ENCODE data around the gene WBP2NL.

Gene WBP2NL

DNA sequence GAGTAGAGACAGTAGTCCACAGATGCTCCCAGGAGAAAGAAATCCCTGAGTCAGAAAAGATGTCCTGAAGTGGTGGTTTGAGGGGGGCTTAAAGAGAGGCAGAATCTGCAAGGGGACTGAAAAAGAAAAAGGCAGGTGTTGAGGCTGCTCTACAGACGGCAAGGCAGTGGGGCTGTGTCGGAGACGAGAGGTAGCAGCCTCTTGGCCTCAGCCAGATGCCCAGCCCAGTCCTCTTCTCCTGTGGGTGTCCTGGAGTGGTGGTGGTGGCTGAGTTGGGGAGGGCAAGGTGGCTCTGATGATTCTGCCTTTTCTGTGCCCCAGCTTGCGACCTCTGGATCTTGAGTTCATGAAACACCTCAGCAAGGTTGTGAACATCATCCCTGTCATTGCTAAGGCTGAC lies 9.3 kb upstream of the WBP2NL start:
- H3K27ac ChIP-seq (ENCODE audit: low read length, poor library complexity, severe bottlenecking), result no peak overlapping the region

DNA sequence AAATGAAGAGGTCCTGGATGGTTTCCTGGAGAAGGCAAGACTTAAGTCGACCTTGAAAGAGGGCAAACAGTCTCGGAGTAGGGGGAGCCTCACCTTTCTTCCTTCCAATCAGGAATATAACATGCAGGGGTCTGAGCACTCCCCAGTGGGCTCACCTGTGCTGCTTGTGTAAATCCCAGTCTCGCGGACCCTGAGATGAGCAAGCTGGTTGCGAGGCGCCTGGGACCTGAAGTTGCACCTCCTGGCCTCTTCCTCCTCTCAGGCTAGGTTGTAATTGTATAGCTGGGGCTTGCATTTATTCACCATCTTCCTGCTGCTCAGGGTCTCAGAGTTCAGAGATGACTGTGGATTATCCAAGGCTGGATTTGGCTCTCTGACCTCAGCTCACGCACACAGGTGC lies 7.5 kb upstream of the WBP2NL start:
- Histone ChIP-seq H3K9me3 (ENCODE audit: control insufficient read depth, low read length) (no peaks in the 10 kb centered on the region), H2BK5ac (ENCODE audit: low read depth, low read length, poor library complexity, severe bottlenecking) (no peak overlapping the region), H2AFZ (ENCODE audit: low read depth, low read length) (no peak overlapping the region), H3K9ac (ENCODE audit: low read length) (no peak overlapping the region), H3K36me3 (ENCODE audit: control insufficient read depth in 1 of 2, insufficient read depth in 2 of 2, low read depth in 1 of 2, low read length in 2 of 2) (no peaks in the 10 kb centered on the region), H3K27ac (ENCODE audit: low read length, poor library complexity, severe bottlenecking) (no peak overlapping the region), H3K79me1 (replicated peaks; ENCODE audit: low read length, poor library complexity, severe bottlenecking) (no peaks in the 10 kb centered on the region), H3K14ac (ENCODE audit: low read length in 2 of 2) (no peak overlapping the region), H3K4me2 (ENCODE audit: low read length, poor library complexity, severe bottlenecking) (no peak overlapping the region), H2BK120ac (ENCODE audit: low read depth, low read length) (no peak overlapping the region), H3K4ac (ENCODE audit: low read depth in 1 of 2, low read length in 2 of 2) (no peak overlapping the region), H2AK5ac (ENCODE audit: low read length, severe bottlenecking) (no peak overlapping the region), H3K4me1 (ENCODE audit: control insufficient read depth, insufficient read depth, low read depth, low read length) (no peaks in the 10 kb centered on the region), H4K8ac (ENCODE audit: low read length) (no peak overlapping the region), H3K4me3 (ENCODE audit: insufficient read depth in 1 of 2, low read depth in 1 of 2, low read length in 2 of 2) (no peak overlapping the region), H3K27me3 (ENCODE audit: control insufficient read depth in 1 of 2, insufficient read depth in 1 of 2, low read length in 2 of 2) (peaks cover 44 to 45% of the 10 kb centered on the region in 2 experiments), H3K18ac (ENCODE audit: low read depth in 1 of 2, low read length in 2 of 2) (no peak overlapping the region), H2BK12ac (ENCODE audit: low read length in 2 of 2) (no peak overlapping the region), H4K91ac (ENCODE audit: low read length) (no peak overlapping the region), H3K23ac (ENCODE audit: low read length in 2 of 2) (no peak overlapping the region), H2BK15ac (ENCODE audit: low read depth, poor library complexity, severe bottlenecking) (no peak overlapping the region)
- DNase-seq, result no peak
- WGBS, result 91% methylated on average over 7 of the region's 7 CpGs

More for the DNA sequence above, 9.3 kb upstream of the WBP2NL start:
- Histone ChIP-seq H4K8ac (ENCODE audit: low read length) (no peak overlapping the region), H2BK12ac (ENCODE audit: low read length in 2 of 2) (no peak overlapping the region), H2BK120ac (ENCODE audit: low read depth, low read length) (no peak overlapping the region), H3K27me3 (ENCODE audit: control insufficient read depth in 1 of 2, insufficient read depth in 1 of 2, low read length in 2 of 2) (peaks cover 35 to 37% of the 10 kb centered on the region in 2 experiments), H3K18ac (ENCODE audit: low read depth in 1 of 2, low read length in 2 of 2) (no peak overlapping the region), H2BK15ac (ENCODE audit: low read depth, poor library complexity, severe bottlenecking) (no peak overlapping the region), H3K4ac (ENCODE audit: low read depth in 1 of 2, low read length in 2 of 2) (no peak overlapping the region), H4K91ac (ENCODE audit: low read length) (no peak overlapping the region), H3K36me3 (ENCODE audit: control insufficient read depth in 1 of 2, insufficient read depth in 2 of 2, low read depth in 1 of 2, low read length in 2 of 2) (no peaks in the 10 kb centered on the region), H3K14ac (ENCODE audit: low read length in 2 of 2) (no peak overlapping the region), H3K4me3 (ENCODE audit: insufficient read depth in 1 of 2, low read depth in 1 of 2, low read length in 2 of 2) (no peak overlapping the region), H2BK5ac (ENCODE audit: low read depth, low read length, poor library complexity, severe bottlenecking) (no peak overlapping the region), H2AK5ac (ENCODE audit: low read length, severe bottlenecking) (no peak overlapping the region), H3K4me2 (ENCODE audit: low read length, poor library complexity, severe bottlenecking) (no peak overlapping the region), H3K23ac (ENCODE audit: low read length in 2 of 2) (no peak overlapping the region), H3K9ac (ENCODE audit: low read length) (no peak overlapping the region), H3K4me1 (ENCODE audit: control insufficient read depth, insufficient read depth, low read depth, low read length) (no peaks in the 10 kb centered on the region), H2AFZ (ENCODE audit: low read depth, low read length) (no peak overlapping the region), H3K79me1 (replicated peaks; ENCODE audit: low read length, poor library complexity, severe bottlenecking) (no peaks in the 10 kb centered on the region), H3K9me3 (ENCODE audit: control insufficient read depth, low read length) (no peaks in the 10 kb centered on the region)
- WGBS, result 92% methylated on average over 4 of the region's 4 CpGs
- no peak for DNase-seq

DNA sequence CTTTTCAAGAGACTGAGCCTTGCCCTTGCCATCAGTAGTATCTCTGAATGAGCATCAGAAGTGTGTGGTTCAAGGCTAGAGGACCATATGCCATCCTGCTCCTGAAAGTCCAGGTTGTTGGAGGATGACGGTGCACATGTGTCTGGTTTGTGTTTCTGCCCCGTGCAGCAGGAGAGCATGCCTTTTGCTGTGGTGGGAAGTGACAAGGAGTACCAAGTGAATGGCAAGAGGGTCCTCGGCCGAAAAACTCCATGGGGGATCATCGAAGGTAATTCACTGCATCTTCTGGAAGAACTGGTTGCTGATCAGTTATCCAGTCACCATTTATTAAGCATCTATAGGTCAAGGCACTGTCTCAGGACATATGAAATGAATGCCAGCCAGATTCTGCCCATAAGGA lies 6.1 kb upstream of the WBP2NL start:
- Histone ChIP-seq H2AK5ac (ENCODE audit: low read length, severe bottlenecking) (no peak overlapping the region), H3K23ac (ENCODE audit: low read length in 2 of 2) (no peak overlapping the region), H2AFZ (ENCODE audit: low read depth, low read length) (no peak overlapping the region), H3K9me3 (ENCODE audit: control insufficient read depth, low read length) (no peaks in the 10 kb centered on the region), H3K4ac (ENCODE audit: low read depth in 1 of 2, low read length in 2 of 2) (no peak overlapping the region), H3K4me3 (ENCODE audit: insufficient read depth in 1 of 2, low read depth in 1 of 2, low read length in 2 of 2) (no peak overlapping the region), H4K91ac (ENCODE audit: low read length) (no peak overlapping the region), H3K9ac (ENCODE audit: low read length) (no peak overlapping the region), H2BK15ac (ENCODE audit: low read depth, poor library complexity, severe bottlenecking) (no peak overlapping the region), H2BK120ac (ENCODE audit: low read depth, low read length) (no peak overlapping the region), H3K36me3 (ENCODE audit: control insufficient read depth in 1 of 2, insufficient read depth in 2 of 2, low read depth in 1 of 2, low read length in 2 of 2) (no peaks in the 10 kb centered on the region), H3K18ac (ENCODE audit: low read depth in 1 of 2, low read length in 2 of 2) (no peak overlapping the region), H3K4me2 (ENCODE audit: low read length, poor library complexity, severe bottlenecking) (no peak overlapping the region), H3K4me1 (ENCODE audit: control insufficient read depth, insufficient read depth, low read depth, low read length) (no peaks in the 10 kb centered on the region), H4K8ac (ENCODE audit: low read length) (no peak overlapping the region), H2BK12ac (ENCODE audit: low read length in 2 of 2) (no peak overlapping the region), H2BK5ac (ENCODE audit: low read depth, low read length, poor library complexity, severe bottlenecking) (no peak overlapping the region), H3K14ac (ENCODE audit: low read length in 2 of 2) (no peak overlapping the region), H3K79me1 (replicated peaks; ENCODE audit: low read length, poor library complexity, severe bottlenecking) (no peaks in the 10 kb centered on the region), H3K27me3 (ENCODE audit: control insufficient read depth in 1 of 2, insufficient read depth in 1 of 2, low read length in 2 of 2) (peaks cover 51 to 57% of the 10 kb centered on the region in 2 experiments), H3K27ac (ENCODE audit: low read length, poor library complexity, severe bottlenecking) (no peak overlapping the region)
- DNase-seq, result no peak
- WGBS, result 95% methylated on average over 5 of the region's 5 CpGs

DNA sequence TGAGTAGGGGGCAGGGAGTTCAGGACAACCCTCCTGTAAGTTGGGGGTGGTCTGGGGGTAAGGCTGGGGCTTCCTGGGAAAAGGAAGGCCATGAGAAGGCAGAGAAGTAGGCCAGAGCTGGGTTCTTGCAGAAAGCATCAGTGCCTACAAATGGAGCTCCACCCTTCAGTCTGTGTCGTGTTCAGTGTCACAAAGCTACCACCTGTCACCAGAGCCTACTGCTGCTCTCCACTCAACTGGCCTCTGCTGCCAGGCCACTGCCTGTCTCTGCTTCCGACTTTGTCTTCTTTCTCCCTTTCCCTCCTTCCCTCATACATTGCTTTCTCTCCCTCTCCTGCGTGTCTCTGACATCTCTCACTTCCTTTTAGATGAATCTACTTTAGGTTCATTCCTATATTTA lies 3.4 kb upstream of the WBP2NL start:
- Histone ChIP-seq H2AFZ (ENCODE audit: low read depth, low read length) (no peak overlapping the region), H3K27ac (ENCODE audit: low read length, poor library complexity, severe bottlenecking) (no peak overlapping the region), H3K79me1 (replicated peaks; ENCODE audit: low read length, poor library complexity, severe bottlenecking) (no peaks in the 10 kb centered on the region), H3K4me1 (ENCODE audit: control insufficient read depth, insufficient read depth, low read depth, low read length) (no peaks in the 10 kb centered on the region), H2BK5ac (ENCODE audit: low read depth, low read length, poor library complexity, severe bottlenecking) (no peak overlapping the region), H3K9me3 (ENCODE audit: control insufficient read depth, low read length) (no peaks in the 10 kb centered on the region), H4K8ac (ENCODE audit: low read length) (no peak overlapping the region), H2BK120ac (ENCODE audit: low read depth, low read length) (no peak overlapping the region), H3K36me3 (ENCODE audit: control insufficient read depth in 1 of 2, insufficient read depth in 2 of 2, low read depth in 1 of 2, low read length in 2 of 2) (no peaks in the 10 kb centered on the region), H2BK12ac (ENCODE audit: low read length in 2 of 2) (no peak overlapping the region), H3K4ac (ENCODE audit: low read depth in 1 of 2, low read length in 2 of 2) (no peak overlapping the region), H4K91ac (ENCODE audit: low read length) (no peak overlapping the region), H3K23ac (ENCODE audit: low read length in 2 of 2) (no peak overlapping the region), H3K4me2 (ENCODE audit: low read length, poor library complexity, severe bottlenecking) (no peak overlapping the region), H3K27me3 (ENCODE audit: control insufficient read depth in 1 of 2, insufficient read depth in 1 of 2, low read length in 2 of 2) (peaks cover 59 to 60% of the 10 kb centered on the region in 2 experiments), H3K18ac (ENCODE audit: low read depth in 1 of 2, low read length in 2 of 2) (no peak overlapping the region), H2BK15ac (ENCODE audit: low read depth, poor library complexity, severe bottlenecking) (no peak overlapping the region), H3K4me3 (ENCODE audit: insufficient read depth in 1 of 2, low read depth in 1 of 2, low read length in 2 of 2) (no peak overlapping the region), H2AK5ac (ENCODE audit: low read length, severe bottlenecking) (no peak overlapping the region), H3K9ac (ENCODE audit: low read length) (no peak overlapping the region), H3K14ac (ENCODE audit: low read length in 2 of 2) (no peak overlapping the region)
- no peak for DNase-seq
- 78% methylated on average over 3 of the region's 3 CpGs for WGBS
